SK-N-SH (cell line): ENCODE measurements around the gene MCF2L. TPM values are rescaled to one million over a fixed set of nuclear protein-coding genes. Genes with fewer than 3 reads are reported as not detected.
"Not testable (repeated sequence)": the region's sequence is repeated elsewhere in the genome, so short reads cannot be mapped to it uniquely, and the experiment has no call there.

Experiments
- CTCF ChIA-PET: fragments of 300-600, 350-600 bp; formaldehyde crosslinking; extraction: SDS; loops from one replicate; lab custom pipeline; 2021; lab: Yijun Ruan, JAX
- POLR2A ChIA-PET: fragments of 350-600 bp; sonication (Branson Sonifier 250); formaldehyde crosslinking; extraction: SDS; loops from one replicate; lab custom pipeline; 2020; ENCODE audit warnings: antibody characterized with exemption, inconsistent platforms; lab: Yijun Ruan, JAX
- DNase-seq: peaks from one replicate; pipeline ENCODE4 v3.0.0; 2012
- H2AFZ ChIP-seq: fragments of 200-600 bp; sonication (generic); 2 replicates; pipeline ENCODE4 v1.8.1; 2016; ENCODE audit warnings: antibody characterized with exemption, mild to moderate bottlenecking, low read depth
- H3F3A ChIP-seq: fragments of 200-600 bp; sonication (generic); replicated peaks from 2 replicates; pipeline ENCODE3; 2016; ENCODE audit warnings: antibody characterized with exemption, mild to moderate bottlenecking; ENCODE audit not compliant: insufficient read depth
- H3K27ac ChIP-seq, 2 experiments: fragments of 200-500 bp in 1 of 2; fragments of 200-600 bp in 1 of 2; sonication (Bioruptor generic) in 1 of 2; sonication (generic), shearing (Covaris generic) in 1 of 2; 2 replicates each; pipeline versions ENCODE4 v1.5.1 to v1.6.1; 2014 to 2016; ENCODE audit warnings: low read depth in 2 of 2, inconsistent platforms in 1 of 2, low read length in 1 of 2, mild to moderate bottlenecking in 1 of 2, mixed read lengths in 1 of 2
- H3K27me3 ChIP-seq: fragments of 200-600 bp; sonication (generic), shearing (Covaris generic); 2 replicates; pipeline ENCODE4 v1.6.1; 2016; ENCODE audit warnings: mixed run types; ENCODE audit not compliant: insufficient read depth
- H3K36me3 ChIP-seq, 2 experiments: fragments of 200-500 bp in 1 of 2; fragments of 200-600 bp in 1 of 2; sonication (Bioruptor generic) in 1 of 2; sonication (generic) in 1 of 2; replicated peaks in 1 of 2; 2 replicates each; pipeline versions ENCODE3 to v1.5.1; 2014 to 2016; ENCODE audit warnings: low read length in 1 of 2, mild to moderate bottlenecking in 1 of 2; ENCODE audit not compliant: insufficient read depth in 2 of 2, control insufficient read depth in 1 of 2
- H3K4me1 ChIP-seq, 2 experiments: fragments of 200-500 bp in 1 of 2; fragments of 200-600 bp in 1 of 2; sonication (Bioruptor generic) in 1 of 2; sonication (generic), shearing (Covaris generic) in 1 of 2; 2 replicates each; pipeline versions ENCODE4 v1.5.1 to v1.6.1; 2014 to 2016; ENCODE audit warnings: low read depth in 1 of 2, low read length in 1 of 2, mixed run types in 1 of 2; ENCODE audit not compliant: insufficient read depth in 2 of 2, control insufficient read depth in 1 of 2
- H3K4me2 ChIP-seq: fragments of 200-600 bp; sonication (generic), shearing (Covaris generic); 2 replicates; pipeline ENCODE4 v1.6.1; 2017; ENCODE audit warnings: mixed run types
- H3K4me3 ChIP-seq, 2 experiments: fragments of 200-500 bp in 1 of 2; fragments of 200-600 bp in 1 of 2; sonication (Bioruptor generic) in 1 of 2; sonication (generic), shearing (Covaris generic) in 1 of 2; 2 replicates each; pipeline versions ENCODE4 v1.5.1 to v1.8.1; 2014 to 2016; ENCODE audit warnings: low read depth in 2 of 2, inconsistent platforms in 1 of 2, low read length in 1 of 2, mild to moderate bottlenecking in 1 of 2, mixed read lengths in 1 of 2, moderate library complexity in 1 of 2
- H3K79me2 ChIP-seq: fragments of 200-600 bp; sonication (generic); 2 replicates; pipeline ENCODE4 v1.8.1; 2017; ENCODE audit warnings: mild to moderate bottlenecking; ENCODE audit not compliant: insufficient read depth
- H3K9ac ChIP-seq: fragments of 200-600 bp; sonication (generic); 2 replicates; pipeline ENCODE4 v1.6.1; 2017; ENCODE audit warnings: mixed run types
- H3K9me2 ChIP-seq: fragments of 200-600 bp; sonication (generic); 2 replicates; pipeline ENCODE4 v1.6.1; 2017; ENCODE audit warnings: mixed run types
- H3K9me3 ChIP-seq: fragments of 200-600 bp; sonication (generic); 2 replicates; pipeline ENCODE4 v1.6.1; 2017; ENCODE audit warnings: mixed run types, mild to moderate bottlenecking, moderate library complexity
- H4K20me1 ChIP-seq: fragments of 200-600 bp; sonication (generic); 2 replicates; pipeline ENCODE4 v1.6.1; 2017; ENCODE audit warnings: mild to moderate bottlenecking, mixed run types; ENCODE audit not compliant: insufficient read depth
- EP300 ChIP-seq, 2 experiments: IDR thresholded peaks; 2 replicates each; pipeline versions ENCODE4 v1.4.0 to v1.6.1; 2012; ENCODE audit warnings: borderline replicate concordance in 1 of 2, low read depth in 1 of 2, low read length in 1 of 2
- FOSL2 ChIP-seq: IDR thresholded peaks from 2 replicates; pipeline ENCODE4 v1.4.0; 2012; ENCODE audit warnings: low read depth, mild to moderate bottlenecking, moderate library complexity, borderline replicate concordance
- FOXJ3 ChIP-seq: sonication (generic); formaldehyde crosslinking; IDR thresholded peaks from 2 replicates; pipeline ENCODE4 v1.5.1; 2020; ENCODE audit warnings: mild to moderate bottlenecking, missing genetic modification reagents
- GABPA ChIP-seq: IDR thresholded peaks from 2 replicates; pipeline ENCODE4 v1.4.0; 2012; ENCODE audit warnings: low read depth, mild to moderate bottlenecking
- GATA2 ChIP-seq: sonication (generic); formaldehyde crosslinking; IDR thresholded peaks from 2 replicates; pipeline ENCODE4 v1.5.0; 2020; ENCODE audit warnings: mild to moderate bottlenecking, missing genetic modification reagents
- JUND ChIP-seq: IDR thresholded peaks from 2 replicates; pipeline ENCODE4 v1.4.0; 2012
- MEF2A ChIP-seq: IDR thresholded peaks from 2 replicates; pipeline ENCODE4 v1.4.0; 2012; ENCODE audit warnings: low read depth, borderline replicate concordance
- MXI1 ChIP-seq: IDR thresholded peaks from 2 replicates; pipeline ENCODE4 v1.6.1; 2012; ENCODE audit warnings: mild to moderate bottlenecking, low read depth, low read length, improper control_type of control experiment
- NFIC ChIP-seq: IDR thresholded peaks from 2 replicates; pipeline ENCODE4 v1.4.0; 2012; ENCODE audit warnings: borderline replicate concordance
- RAD21 ChIP-seq: IDR thresholded peaks from 2 replicates; pipeline ENCODE4 v1.6.1; 2012; ENCODE audit warnings: mild to moderate bottlenecking, low read length
- RCOR1 ChIP-seq: fragments of 150-350 bp; IDR thresholded peaks from 2 replicates; pipeline ENCODE4 v1.6.1; 2017; ENCODE audit warnings: antibody characterized with exemption, low read length
- SIN3A ChIP-seq: IDR thresholded peaks from 2 replicates; pipeline ENCODE4 v1.6.1; 2012; ENCODE audit warnings: low read depth, mild to moderate bottlenecking, low read length, moderate library complexity, borderline replicate concordance
- TAF1 ChIP-seq: IDR thresholded peaks from 2 replicates; pipeline ENCODE4 v1.6.1; 2012; ENCODE audit warnings: low read depth, mild to moderate bottlenecking, low read length, moderate library complexity, borderline replicate concordance
- TCF12 ChIP-seq: IDR thresholded peaks from 2 replicates; pipeline ENCODE4 v1.4.0; 2012
- WGBS: methylation state at CpG from one replicate; pipeline ENCODE4 v1.1.6; 2017; ENCODE audit warnings: low lambda C conversion rate; 5-methylcytosine and 5-hydroxymethylcytosine counted together
- polyA plus RNA-seq, 3 experiments: library from polyadenylated mRNA; depleted of rRNA; stranded (reverse); fragments of >200 nt; gene quantifications; 2 replicates each; pipeline ENCODE4 v1.2.3, GENCODE V29; 2012
- TF ChIP-seq, protein P1 (sequence below): IDR thresholded peaks from 2 replicates; pipeline ENCODE4; 2012
- TF ChIP-seq, protein P2 (sequence below): IDR thresholded peaks from 2 replicates; pipeline ENCODE4 v1.6.1; 2012; ENCODE audit warnings: mild to moderate bottlenecking, low read depth, low read length, moderate library complexity
- TF ChIP-seq, protein P3 (sequence below): fragments of 150-350 bp; IDR thresholded peaks from 2 replicates; pipeline ENCODE4 v1.6.1; 2016; ENCODE audit warnings: mild to moderate bottlenecking, low read depth, low read length
- TF ChIP-seq, protein P4 (sequence below): IDR thresholded peaks from 2 replicates; pipeline ENCODE4 v1.4.0; 2012; ENCODE audit warnings: low read depth
- TF ChIP-seq, protein P5 (sequence below): IDR thresholded peaks from 2 replicates; pipeline ENCODE4 v1.4.0; 2012; ENCODE audit warnings: low read depth, borderline replicate concordance
- TF ChIP-seq, protein P6 (sequence below): fragments of 200-600 bp; sonication (generic); IDR thresholded peaks from 2 replicates; pipeline ENCODE4 v1.6.1; 2017; ENCODE audit warnings: antibody characterized with exemption, mild to moderate bottlenecking, moderate library complexity

MCF2L gene
- polyA plus RNA-seq, 1 of the 3 experiments (the other 2 are of a cell fraction) = 0.56 TPM

DNA sequence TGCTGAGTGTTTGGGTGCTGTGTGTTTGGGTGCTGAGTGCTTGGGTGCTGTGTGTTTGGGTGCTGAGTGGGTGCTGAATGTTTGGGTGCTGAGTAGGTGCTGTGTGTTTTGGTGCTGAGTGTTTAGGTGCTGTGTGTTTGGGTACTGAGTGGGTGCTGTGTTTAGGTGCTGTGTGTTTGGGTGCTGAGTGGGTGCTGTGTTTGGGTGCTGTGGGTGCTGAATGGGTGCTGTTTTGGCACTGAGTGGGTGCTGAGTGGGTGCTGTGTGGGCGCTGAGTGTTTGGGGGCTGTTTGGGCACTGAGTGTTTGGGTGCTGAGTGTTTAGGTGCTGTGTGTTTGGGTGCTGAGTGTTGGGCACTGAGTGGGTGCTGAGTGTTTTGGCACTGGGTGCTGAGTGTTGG, 88.1 kb downstream of the MCF2L start:
- H3K9me2 ChIP-seq = no peaks in the 10 kb centered on the region
- no peaks in the 10 kb centered on the region; the same call in 1 of the 2 replicates for H3K27me3 ChIP-seq
- no peak overlapping the region for H3K9ac ChIP-seq
- no peak overlapping the region for H3K4me3 ChIP-seq
- TF ChIP-seq MXI1 (no peak), TAF1 (no peak), NFIC (no peak), RAD21 (no peak), SIN3A (no peak), RCOR1 (no peak), FOSL2 (no peak), TCF12 (no peak), GABPA (no peak), MEF2A (no peak), GATA2 (CRISPR knock-in tag) (no peak), EP300 (IDR thresholded peaks at IDR 0.05; ENCODE audit: borderline replicate concordance in 1 of 2, low read depth in 1 of 2, low read length in 1 of 2) (no peak), FOXJ3 (CRISPR knock-in tag) (no peak), JUND (no peak)
- TF ChIP-seq, protein P1, sequence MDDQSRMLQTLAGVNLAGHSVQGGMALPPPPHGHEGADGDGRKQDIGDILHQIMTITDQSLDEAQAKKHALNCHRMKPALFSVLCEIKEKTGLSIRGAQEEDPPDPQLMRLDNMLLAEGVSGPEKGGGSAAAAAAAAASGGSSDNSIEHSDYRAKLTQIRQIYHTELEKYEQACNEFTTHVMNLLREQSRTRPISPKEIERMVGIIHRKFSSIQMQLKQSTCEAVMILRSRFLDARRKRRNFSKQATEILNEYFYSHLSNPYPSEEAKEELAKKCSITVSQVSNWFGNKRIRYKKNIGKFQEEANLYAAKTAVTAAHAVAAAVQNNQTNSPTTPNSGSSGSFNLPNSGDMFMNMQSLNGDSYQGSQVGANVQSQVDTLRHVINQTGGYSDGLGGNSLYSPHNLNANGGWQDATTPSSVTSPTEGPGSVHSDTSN = no peak
- TF ChIP-seq, protein P2, sequence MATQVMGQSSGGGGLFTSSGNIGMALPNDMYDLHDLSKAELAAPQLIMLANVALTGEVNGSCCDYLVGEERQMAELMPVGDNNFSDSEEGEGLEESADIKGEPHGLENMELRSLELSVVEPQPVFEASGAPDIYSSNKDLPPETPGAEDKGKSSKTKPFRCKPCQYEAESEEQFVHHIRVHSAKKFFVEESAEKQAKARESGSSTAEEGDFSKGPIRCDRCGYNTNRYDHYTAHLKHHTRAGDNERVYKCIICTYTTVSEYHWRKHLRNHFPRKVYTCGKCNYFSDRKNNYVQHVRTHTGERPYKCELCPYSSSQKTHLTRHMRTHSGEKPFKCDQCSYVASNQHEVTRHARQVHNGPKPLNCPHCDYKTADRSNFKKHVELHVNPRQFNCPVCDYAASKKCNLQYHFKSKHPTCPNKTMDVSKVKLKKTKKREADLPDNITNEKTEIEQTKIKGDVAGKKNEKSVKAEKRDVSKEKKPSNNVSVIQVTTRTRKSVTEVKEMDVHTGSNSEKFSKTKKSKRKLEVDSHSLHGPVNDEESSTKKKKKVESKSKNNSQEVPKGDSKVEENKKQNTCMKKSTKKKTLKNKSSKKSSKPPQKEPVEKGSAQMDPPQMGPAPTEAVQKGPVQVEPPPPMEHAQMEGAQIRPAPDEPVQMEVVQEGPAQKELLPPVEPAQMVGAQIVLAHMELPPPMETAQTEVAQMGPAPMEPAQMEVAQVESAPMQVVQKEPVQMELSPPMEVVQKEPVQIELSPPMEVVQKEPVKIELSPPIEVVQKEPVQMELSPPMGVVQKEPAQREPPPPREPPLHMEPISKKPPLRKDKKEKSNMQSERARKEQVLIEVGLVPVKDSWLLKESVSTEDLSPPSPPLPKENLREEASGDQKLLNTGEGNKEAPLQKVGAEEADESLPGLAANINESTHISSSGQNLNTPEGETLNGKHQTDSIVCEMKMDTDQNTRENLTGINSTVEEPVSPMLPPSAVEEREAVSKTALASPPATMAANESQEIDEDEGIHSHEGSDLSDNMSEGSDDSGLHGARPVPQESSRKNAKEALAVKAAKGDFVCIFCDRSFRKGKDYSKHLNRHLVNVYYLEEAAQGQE = no peak
- TF ChIP-seq, protein P3, sequence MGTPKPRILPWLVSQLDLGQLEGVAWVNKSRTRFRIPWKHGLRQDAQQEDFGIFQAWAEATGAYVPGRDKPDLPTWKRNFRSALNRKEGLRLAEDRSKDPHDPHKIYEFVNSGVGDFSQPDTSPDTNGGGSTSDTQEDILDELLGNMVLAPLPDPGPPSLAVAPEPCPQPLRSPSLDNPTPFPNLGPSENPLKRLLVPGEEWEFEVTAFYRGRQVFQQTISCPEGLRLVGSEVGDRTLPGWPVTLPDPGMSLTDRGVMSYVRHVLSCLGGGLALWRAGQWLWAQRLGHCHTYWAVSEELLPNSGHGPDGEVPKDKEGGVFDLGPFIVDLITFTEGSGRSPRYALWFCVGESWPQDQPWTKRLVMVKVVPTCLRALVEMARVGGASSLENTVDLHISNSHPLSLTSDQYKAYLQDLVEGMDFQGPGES = no peak
- TF ChIP-seq, protein P4, sequence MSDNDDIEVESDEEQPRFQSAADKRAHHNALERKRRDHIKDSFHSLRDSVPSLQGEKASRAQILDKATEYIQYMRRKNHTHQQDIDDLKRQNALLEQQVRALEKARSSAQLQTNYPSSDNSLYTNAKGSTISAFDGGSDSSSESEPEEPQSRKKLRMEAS = no peak
- TF ChIP-seq, protein P5, sequence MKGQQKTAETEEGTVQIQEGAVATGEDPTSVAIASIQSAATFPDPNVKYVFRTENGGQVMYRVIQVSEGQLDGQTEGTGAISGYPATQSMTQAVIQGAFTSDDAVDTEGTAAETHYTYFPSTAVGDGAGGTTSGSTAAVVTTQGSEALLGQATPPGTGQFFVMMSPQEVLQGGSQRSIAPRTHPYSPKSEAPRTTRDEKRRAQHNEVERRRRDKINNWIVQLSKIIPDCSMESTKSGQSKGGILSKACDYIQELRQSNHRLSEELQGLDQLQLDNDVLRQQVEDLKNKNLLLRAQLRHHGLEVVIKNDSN = no peak
- TF ChIP-seq, protein P6, sequence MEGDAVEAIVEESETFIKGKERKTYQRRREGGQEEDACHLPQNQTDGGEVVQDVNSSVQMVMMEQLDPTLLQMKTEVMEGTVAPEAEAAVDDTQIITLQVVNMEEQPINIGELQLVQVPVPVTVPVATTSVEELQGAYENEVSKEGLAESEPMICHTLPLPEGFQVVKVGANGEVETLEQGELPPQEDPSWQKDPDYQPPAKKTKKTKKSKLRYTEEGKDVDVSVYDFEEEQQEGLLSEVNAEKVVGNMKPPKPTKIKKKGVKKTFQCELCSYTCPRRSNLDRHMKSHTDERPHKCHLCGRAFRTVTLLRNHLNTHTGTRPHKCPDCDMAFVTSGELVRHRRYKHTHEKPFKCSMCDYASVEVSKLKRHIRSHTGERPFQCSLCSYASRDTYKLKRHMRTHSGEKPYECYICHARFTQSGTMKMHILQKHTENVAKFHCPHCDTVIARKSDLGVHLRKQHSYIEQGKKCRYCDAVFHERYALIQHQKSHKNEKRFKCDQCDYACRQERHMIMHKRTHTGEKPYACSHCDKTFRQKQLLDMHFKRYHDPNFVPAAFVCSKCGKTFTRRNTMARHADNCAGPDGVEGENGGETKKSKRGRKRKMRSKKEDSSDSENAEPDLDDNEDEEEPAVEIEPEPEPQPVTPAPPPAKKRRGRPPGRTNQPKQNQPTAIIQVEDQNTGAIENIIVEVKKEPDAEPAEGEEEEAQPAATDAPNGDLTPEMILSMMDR = no peak
- 83% methylated on average over 1 of the region's 1 CpG for WGBS
- H3K9me3 ChIP-seq = no peaks in the 10 kb centered on the region
- H3K27ac ChIP-seq = no peak overlapping the region
- H3K36me3 ChIP-seq = no peaks in the 10 kb centered on the region
- H3K4me1 ChIP-seq = no peaks in the 10 kb centered on the region
- H3K79me2 ChIP-seq = no peaks in the 10 kb centered on the region
- ChIA-PET CTCF (interaction anchor here (0.6 kb wide), 1 partner anchor 80 kb away, joined by 3 read pairs; no protein-coding TSS in a partner anchor), POLR2A (no interaction called here)
- no peaks in the 10 kb centered on the region for H3F3A ChIP-seq
- H3K4me2 ChIP-seq = no peak overlapping the region
- no peaks in the 10 kb centered on the region for H4K20me1 ChIP-seq
- H2AFZ ChIP-seq = no peak overlapping the region
- no peak for DNase-seq

DNA sequence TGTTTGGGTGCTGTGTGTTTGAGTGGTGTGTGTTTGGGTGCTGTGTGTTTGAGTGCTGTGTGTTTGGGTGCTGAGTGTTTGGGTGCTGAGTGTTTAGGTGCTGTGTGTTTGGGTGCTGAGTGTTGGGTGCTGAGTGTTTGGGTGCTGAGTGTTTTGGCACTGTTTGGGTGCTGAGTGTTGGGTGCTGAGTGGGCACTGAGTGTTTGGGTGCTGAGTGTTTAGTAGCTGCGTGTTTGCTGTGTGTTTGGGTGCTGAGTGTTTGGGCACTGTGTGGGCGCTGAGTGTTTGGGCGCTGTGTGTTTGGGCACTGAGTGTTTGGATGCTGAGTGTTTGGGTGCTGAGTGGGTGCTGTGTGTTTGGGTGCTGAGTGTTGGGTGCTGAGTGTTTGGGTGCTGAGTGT, 88.5 kb downstream of the MCF2L start:
- H3K4me2 ChIP-seq, H3K4me3 ChIP-seq, POLR2A ChIA-PET, H3K36me3 ChIP-seq, H3K79me2 ChIP-seq, H3K9me3 ChIP-seq, H3K27ac ChIP-seq, DNase-seq, H3K9ac ChIP-seq, H2AFZ ChIP-seq, H3F3A ChIP-seq, H3K9me2 ChIP-seq, H3K4me1 ChIP-seq, H3K27me3 ChIP-seq, H4K20me1 ChIP-seq: not testable (repeated sequence)
- CTCF ChIA-PET = interaction anchor here (0.6 kb wide), 1 partner anchor 80 kb away, joined by 3 read pairs; no protein-coding TSS in a partner anchor
- WGBS = 81% methylated on average over 3 of the region's 3 CpGs
